HL-60 (cell line): ENCODE results near the gene NVL.

Experiments
- GABPA ChIP-seq: IDR thresholded peaks from 2 replicates; pipeline ENCODE4 v1.6.1; 2012; ENCODE audit warnings: low read depth
- POLR2AphosphoS5 ChIP-seq: IDR thresholded peaks from 2 replicates; pipeline ENCODE4 v1.6.1; 2012; ENCODE audit warnings: low read depth
- SPI1 ChIP-seq: IDR thresholded peaks from 2 replicates; pipeline ENCODE4 v1.6.1; 2012; ENCODE audit warnings: low read depth, mild to moderate bottlenecking, borderline replicate concordance
- TF ChIP-seq, protein P1 (sequence below): IDR thresholded peaks from one replicate; pipeline ENCODE4 v1.5.1; 2011; ENCODE audit warnings: low read length, control low read depth, inconsistent platforms; ENCODE audit not compliant: insufficient read depth

DNA sequence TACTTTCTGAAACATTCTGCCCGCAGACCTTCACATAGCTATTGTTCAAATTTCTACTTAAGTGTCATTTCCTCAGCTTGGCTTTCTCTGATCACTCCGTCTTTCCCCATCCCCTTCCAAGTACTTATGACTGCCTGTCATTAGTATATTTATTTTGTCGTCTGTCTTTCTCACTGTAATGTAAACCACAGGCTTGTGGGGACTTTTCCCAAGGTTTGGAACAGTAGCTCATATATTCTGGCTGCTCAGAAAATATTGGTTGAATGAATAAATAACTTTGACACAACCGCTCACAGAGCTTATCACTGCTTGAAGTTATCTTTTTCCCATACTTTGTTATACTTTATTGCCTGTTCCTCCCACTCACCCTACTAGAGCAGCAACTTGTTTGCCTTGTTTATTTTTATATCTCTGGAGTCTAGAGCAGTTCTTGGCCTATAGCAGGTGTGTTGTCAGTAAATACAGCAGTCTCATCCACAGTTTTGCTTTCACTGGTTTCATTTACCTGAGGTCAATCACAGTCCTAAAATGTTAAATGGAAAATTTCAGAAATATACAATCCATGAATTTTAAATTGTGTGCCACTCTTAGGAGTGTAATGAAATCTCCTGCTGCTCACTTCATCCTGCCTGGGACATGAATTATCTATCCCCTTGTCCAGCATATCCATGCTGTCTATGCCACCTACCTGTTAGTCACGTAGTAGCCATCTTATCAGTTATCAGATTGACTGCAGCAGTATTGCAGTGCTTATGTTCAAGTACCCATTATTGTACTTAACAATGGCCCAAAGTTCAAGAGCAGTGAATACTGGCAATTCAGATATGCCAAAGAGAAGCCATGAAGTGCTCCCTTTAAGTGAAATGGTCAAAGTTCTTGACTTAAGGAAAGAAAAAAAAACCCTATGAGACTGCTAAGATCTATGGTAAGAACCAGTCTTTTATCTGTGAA lies 24.3 kb upstream of the NVL start:
- TF ChIP-seq, protein P1, sequence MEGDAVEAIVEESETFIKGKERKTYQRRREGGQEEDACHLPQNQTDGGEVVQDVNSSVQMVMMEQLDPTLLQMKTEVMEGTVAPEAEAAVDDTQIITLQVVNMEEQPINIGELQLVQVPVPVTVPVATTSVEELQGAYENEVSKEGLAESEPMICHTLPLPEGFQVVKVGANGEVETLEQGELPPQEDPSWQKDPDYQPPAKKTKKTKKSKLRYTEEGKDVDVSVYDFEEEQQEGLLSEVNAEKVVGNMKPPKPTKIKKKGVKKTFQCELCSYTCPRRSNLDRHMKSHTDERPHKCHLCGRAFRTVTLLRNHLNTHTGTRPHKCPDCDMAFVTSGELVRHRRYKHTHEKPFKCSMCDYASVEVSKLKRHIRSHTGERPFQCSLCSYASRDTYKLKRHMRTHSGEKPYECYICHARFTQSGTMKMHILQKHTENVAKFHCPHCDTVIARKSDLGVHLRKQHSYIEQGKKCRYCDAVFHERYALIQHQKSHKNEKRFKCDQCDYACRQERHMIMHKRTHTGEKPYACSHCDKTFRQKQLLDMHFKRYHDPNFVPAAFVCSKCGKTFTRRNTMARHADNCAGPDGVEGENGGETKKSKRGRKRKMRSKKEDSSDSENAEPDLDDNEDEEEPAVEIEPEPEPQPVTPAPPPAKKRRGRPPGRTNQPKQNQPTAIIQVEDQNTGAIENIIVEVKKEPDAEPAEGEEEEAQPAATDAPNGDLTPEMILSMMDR, result no peak
- TF ChIP-seq GABPA, result no peak
- no peak for TF ChIP-seq POLR2AphosphoS5
- no peak for TF ChIP-seq SPI1
